B cell (primary cell): ENCODE measurements around the gene ZBTB8A. TPM values are rescaled to one million over a fixed set of nuclear protein-coding genes. Genes with fewer than 3 reads are reported as not detected.
A peak's percentile ranks its signal among the peaks of the same experiment; 100 is the strongest.

Source experiments
- ATAC-seq: fragments of 200-7000 bp; cut with Tn5 transposase; one replicate; pipeline ENCODE4 v1.10.0; 2021; ENCODE audit warnings: low read depth, mild to moderate bottlenecking, moderate number of reproducible peaks, moderate library complexity
- CTCF ChIA-PET: fragments of 350-600 bp; sonication (Branson Sonifier 250); formaldehyde crosslinking; loops from one replicate; lab custom pipeline; 2021; ENCODE audit warnings: antibody characterized with exemption, inconsistent platforms; lab: Charles Lee
- POLR2A ChIA-PET: fragments of 350-600 bp; sonication (Branson Sonifier 250); formaldehyde crosslinking; loops from one replicate; lab custom pipeline; 2021; ENCODE audit warnings: antibody characterized with exemption; lab: Charles Lee
- DNase-seq: peaks from one replicate; pipeline ENCODE4 v3.0.0; 2013
- H2AFZ ChIP-seq: 2 replicates; pipeline ENCODE4 v1.6.1; 2012; ENCODE audit warnings: mild to moderate bottlenecking, low read depth, low read length; ENCODE audit not compliant: insufficient read depth, poor library complexity, severe bottlenecking
- H3K27ac ChIP-seq, 2 donors: 1 replicate in 1 of 2; 2 replicates in 1 of 2; pipeline ENCODE4 v1.5.1; 2012 to 2013; ENCODE audit warnings: low read length in 2 of 2, mild to moderate bottlenecking in 2 of 2, moderate library complexity in 1 of 2
- H3K27me3 ChIP-seq, 4 experiments: fragments of 200-600 bp in 1 of 4; sonication (generic) in 1 of 4; replicated peaks in 1 of 4; 1 replicate in 2 of 4; 2 replicates in 2 of 4; pipeline versions ENCODE4 v1.6.1 to v1.7.0; 2013 to 2016; ENCODE audit warnings: low read length in 3 of 4, mild to moderate bottlenecking in 2 of 4, mixed read lengths in 1 of 4, moderate library complexity in 1 of 4; ENCODE audit not compliant: insufficient read depth in 4 of 4, control insufficient read depth in 3 of 4; ENCODE audit errors: control extremely low read depth in 1 of 4
- H3K36me3 ChIP-seq, 2 experiments: replicated peaks in 1 of 2; 1 replicate in 1 of 2; 2 replicates in 1 of 2; pipeline versions ENCODE4 v1.6.1 to v1.7.1; 2013; ENCODE audit warnings: low read length in 1 of 2; ENCODE audit not compliant: insufficient read depth in 2 of 2, control insufficient read depth in 1 of 2; ENCODE audit errors: control extremely low read depth in 1 of 2, extremely low read depth in 1 of 2
- H3K4me1 ChIP-seq, 2 donors: fragments of 200-600 bp in 1 of 2; sonication (generic) in 1 of 2; 1 replicate in 1 of 2; 2 replicates in 1 of 2; pipeline versions ENCODE4 v1.5.1 to v1.6.1; 2013 to 2017; ENCODE audit warnings: low read length in 2 of 2; ENCODE audit not compliant: control insufficient read depth in 2 of 2, insufficient read depth in 2 of 2
- H3K4me2 ChIP-seq: replicated peaks from 2 replicates; pipeline ENCODE3; 2012; ENCODE audit warnings: mild to moderate bottlenecking, low read depth, low read length; ENCODE audit not compliant: poor library complexity, severe bottlenecking
- H3K4me3 ChIP-seq, 5 experiments: fragments of 200-600 bp in 1 of 5; sonication (generic) in 1 of 5; 1 replicate in 3 of 5; 2 replicates in 2 of 5; pipeline versions ENCODE4 v1.5.1 to v1.7.0; 2011 to 2016; ENCODE audit warnings: low read length in 4 of 5, mild to moderate bottlenecking in 4 of 5, low read depth in 2 of 5, control low read depth in 1 of 5, moderate library complexity in 1 of 5; ENCODE audit not compliant: insufficient read depth in 1 of 5; ENCODE audit errors: control extremely low read depth in 1 of 5, extremely low read depth in 1 of 5
- H3K79me2 ChIP-seq: fragments of 200-600 bp; sonication (generic); one replicate; pipeline ENCODE4 v1.6.0; 2016; ENCODE audit warnings: low read length; ENCODE audit not compliant: control insufficient read depth, insufficient read depth
- H3K9ac ChIP-seq: fragments of 200-600 bp; sonication (generic); 2 replicates; pipeline ENCODE4 v1.6.1; 2017; ENCODE audit warnings: mild to moderate bottlenecking, low read length, moderate library complexity
- H3K9me3 ChIP-seq, 3 donors: one replicate each; pipeline versions ENCODE4 v1.6.1 to v1.7.1; 2013; ENCODE audit warnings: low read length in 2 of 3; ENCODE audit not compliant: control insufficient read depth in 2 of 3, insufficient read depth in 1 of 3; ENCODE audit errors: control extremely low read depth in 1 of 3
- H4K20me1 ChIP-seq: 2 replicates; pipeline ENCODE4 v1.6.0; 2012; ENCODE audit warnings: mild to moderate bottlenecking, low read length; ENCODE audit not compliant: insufficient read depth, control insufficient read depth, poor library complexity, severe bottlenecking
- H3K27ac Mint-ChIP-seq: one replicate; pipeline ENCODE4 v1.8.0; 2021; ENCODE audit warnings: mixed read lengths
- H3K27me3 Mint-ChIP-seq: one replicate; pipeline ENCODE4 v1.8.0; 2021; ENCODE audit warnings: mixed read lengths
- H3K4me1 Mint-ChIP-seq: one replicate; pipeline ENCODE4 v1.8.0; 2021; ENCODE audit warnings: mixed read lengths
- H3K4me3 Mint-ChIP-seq: one replicate; pipeline ENCODE4 v1.8.0; 2021; ENCODE audit warnings: mixed read lengths
- H3K9me3 Mint-ChIP-seq: one replicate; pipeline ENCODE4 v1.8.0; 2022; ENCODE audit warnings: mixed read lengths; ENCODE audit not compliant: insufficient read depth
- CTCF ChIP-seq: fragments of 200-600 bp; IDR thresholded peaks from one replicate; pipeline ENCODE4 v1.8.0; 2022; ENCODE audit warnings: antibody characterized with exemption, mild to moderate bottlenecking
- EZH2 ChIP-seq: IDR thresholded peaks from 2 replicates; pipeline ENCODE4 v1.6.1; 2012; ENCODE audit warnings: borderline replicate concordance, low read depth, mild to moderate bottlenecking, moderate library complexity, low read length; ENCODE audit not compliant: insufficient read depth, poor library complexity, severe bottlenecking
- WGBS: methylation state at CpG from one replicate; pipeline ENCODE4 v1.1.5; 2013; ENCODE audit warnings: missing lambda C conversion rate; ENCODE audit not compliant: insufficient coverage; 5-methylcytosine and 5-hydroxymethylcytosine counted together
- intact Hi-C: fragments of 100-400 bp; cut with micrococcal nuclease; formaldehyde crosslinking; loops from one replicate; pipeline ENCODE4 v1.10.0; 2022
- polyA plus RNA-seq: library from polyadenylated mRNA; depleted of rRNA; stranded (reverse); fragments of >200 nt; gene quantifications from 2 replicates; pipeline ENCODE4 v1.2.3, GENCODE V29; 2012
- total RNA-seq, 2 donors: library from RNA; stranded (reverse); fragments of 120-200 nt in 1 of 2; gene quantifications; 1 replicate in 1 of 2; 2 replicates in 1 of 2; pipeline versions ENCODE4 v1.2.3 to v1.2.4, GENCODE V29; 2013 to 2022

ZBTB8A gene
- total and polyA plus RNA-seq, 2 donors (not counting 1 experiment from before 2014, with no cell fraction given): 0.04 to 0.17 TPM

GRCh38 chr1:32500387-32501209 is 38.6 kb upstream of the ZBTB8A start:
- peaks cover 0 to 36% (median 11%) of the 10 kb centered on the region in 4 experiments for H3K27me3 ChIP-seq
- no peaks in the 10 kb centered on the region for H3K9me3 Mint-ChIP-seq
- peaks cover 45% of the 10 kb centered on the region for H3K27me3 Mint-ChIP-seq
- CTCF ChIA-PET: no interaction called here
- peak overlapping the region; percentile 76 for H2AFZ ChIP-seq
- no peaks in the 10 kb centered on the region for H3K79me2 ChIP-seq
- H3K27ac Mint-ChIP-seq: peak overlapping the region; percentile 6
- H3K4me1 ChIP-seq: peaks cover 2 to 8% of the 10 kb centered on the region in 2 donors
- no peak overlapping the region for H3K27ac ChIP-seq
- POLR2A ChIA-PET: no interaction called here
- H3K4me3 ChIP-seq: peak overlapping the region in 4 of 5 experiments; percentile 28 to 58 (median 44)
- WGBS: under 1% methylated on average over 95 of the region's 99 CpGs
- DNase-seq (peak; percentile 59), ATAC-seq (peak; percentile 76)
- H4K20me1 ChIP-seq: no peaks in the 10 kb centered on the region
- intact Hi-C loops: no loop called here
- peaks cover 5% of the 10 kb centered on the region for H3K4me1 Mint-ChIP-seq
- H3K4me3 Mint-ChIP-seq: peak overlapping the region; percentile 88
- peak overlapping the region; percentile 54 for H3K9ac ChIP-seq
- no peaks in the 10 kb centered on the region for H3K9me3 ChIP-seq
- no peaks in the 10 kb centered on the region for H3K36me3 ChIP-seq
- peak overlapping the region; percentile 86 for H3K4me2 ChIP-seq
- no peak for TF ChIP-seq CTCF
- no peak for TF ChIP-seq EZH2

- Histone ChIP-seq H3K4me3 (no peak overlapping the region), H3K27me3 (peaks cover 0 to 36% (median 11%) of the 10 kb centered on the region in 4 experiments), H3K4me1 (peaks cover 2 to 8% of the 10 kb centered on the region in 2 donors), H3K79me2 (no peaks in the 10 kb centered on the region), H3K4me2 (no peak overlapping the region), H4K20me1 (no peaks in the 10 kb centered on the region), H3K9me3 (no peaks in the 10 kb centered on the region), H3K36me3 (no peaks in the 10 kb centered on the region), H3K27ac (no peak overlapping the region), H3K9ac (no peak overlapping the region), H2AFZ (no peak overlapping the region)
- ATAC-seq: no peak
- Mint-ChIP-seq H3K27ac (no peak overlapping the region), H3K4me1 (peaks cover 5% of the 10 kb centered on the region), H3K27me3 (peaks cover 50% of the 10 kb centered on the region), H3K4me3 (peak overlapping the region; percentile 52), H3K9me3 (no peaks in the 10 kb centered on the region)
- DNase-seq: no peak
- intact Hi-C loops: no loop called here
- 97% methylated on average over 8 of the region's 9 CpGs for WGBS
- CTCF ChIA-PET: no interaction called here
- no peak for TF ChIP-seq EZH2
- TF ChIP-seq CTCF: no peak
- POLR2A ChIA-PET: interaction anchor here (0.6 kb wide), 1 partner anchor 19 kb away, joined by 6 read pairs; no protein-coding TSS in a partner anchor
Measured at GRCh38 chr1:32501865-32502264, 37.4 kb upstream of the ZBTB8A start.
